Activated B cell treated with CpG ODN at 0.5 μM for 24 hours (primary cell): ENCODE measurements around the gene CRACR2A. TPM values are rescaled to one million over a fixed set of nuclear protein-coding genes. Genes with fewer than 3 reads are reported as not detected.

Experiments
- ATAC-seq: fragments of 200-7000 bp; cut with Tn5 transposase; one replicate; pipeline ENCODE4 v1.10.0; 2021; ENCODE audit warnings: low read depth, mild to moderate bottlenecking, moderate library complexity
- CTCF ChIA-PET: fragments of 350-600 bp; sonication (Branson Sonifier 250); formaldehyde crosslinking; loops from one replicate; lab custom pipeline; 2021; ENCODE audit warnings: antibody characterized with exemption; lab: Charles Lee
- POLR2A ChIA-PET: fragments of 350-600 bp; sonication (Branson Sonifier 250); formaldehyde crosslinking; loops from one replicate; lab custom pipeline; 2021; ENCODE audit warnings: antibody characterized with exemption; lab: Charles Lee
- DNase-seq: peaks from one replicate; pipeline ENCODE4 v3.0.0; 2022
- H3K27ac Mint-ChIP-seq: one replicate; pipeline ENCODE4 v1.8.0; 2020; ENCODE audit warnings: mixed read lengths
- H3K27me3 Mint-ChIP-seq: one replicate; pipeline ENCODE4 v1.8.0; 2021; ENCODE audit warnings: mixed read lengths
- H3K36me3 Mint-ChIP-seq: one replicate; pipeline ENCODE4 v1.8.0; 2021; ENCODE audit warnings: low read depth, mixed read lengths
- H3K4me1 Mint-ChIP-seq: one replicate; pipeline ENCODE4 v1.8.0; 2021; ENCODE audit warnings: mixed read lengths
- H3K4me3 Mint-ChIP-seq: one replicate; pipeline ENCODE4 v1.8.0; 2020; ENCODE audit warnings: mild to moderate bottlenecking, mixed read lengths
- H3K9me3 Mint-ChIP-seq: one replicate; pipeline ENCODE4 v1.8.0; 2020; ENCODE audit warnings: mixed read lengths
- intact Hi-C: fragments of 100-400 bp; cut with micrococcal nuclease; formaldehyde crosslinking; loops from one replicate; pipeline ENCODE4 v1.15.1; 2024
- total RNA-seq: library from RNA; stranded (reverse); gene quantifications from 2 replicates; pipeline ENCODE4 v1.2.3, GENCODE V29; 2022
- TF ChIP-seq, protein P1 (sequence below): fragments of 200-600 bp; IDR thresholded peaks from one replicate; pipeline ENCODE4 v1.8.0; 2022; ENCODE audit warnings: antibody characterized with exemption, mild to moderate bottlenecking

CRACR2A gene
- total RNA-seq, 1 donor from 2014 or later = 25.8 TPM

DNA sequence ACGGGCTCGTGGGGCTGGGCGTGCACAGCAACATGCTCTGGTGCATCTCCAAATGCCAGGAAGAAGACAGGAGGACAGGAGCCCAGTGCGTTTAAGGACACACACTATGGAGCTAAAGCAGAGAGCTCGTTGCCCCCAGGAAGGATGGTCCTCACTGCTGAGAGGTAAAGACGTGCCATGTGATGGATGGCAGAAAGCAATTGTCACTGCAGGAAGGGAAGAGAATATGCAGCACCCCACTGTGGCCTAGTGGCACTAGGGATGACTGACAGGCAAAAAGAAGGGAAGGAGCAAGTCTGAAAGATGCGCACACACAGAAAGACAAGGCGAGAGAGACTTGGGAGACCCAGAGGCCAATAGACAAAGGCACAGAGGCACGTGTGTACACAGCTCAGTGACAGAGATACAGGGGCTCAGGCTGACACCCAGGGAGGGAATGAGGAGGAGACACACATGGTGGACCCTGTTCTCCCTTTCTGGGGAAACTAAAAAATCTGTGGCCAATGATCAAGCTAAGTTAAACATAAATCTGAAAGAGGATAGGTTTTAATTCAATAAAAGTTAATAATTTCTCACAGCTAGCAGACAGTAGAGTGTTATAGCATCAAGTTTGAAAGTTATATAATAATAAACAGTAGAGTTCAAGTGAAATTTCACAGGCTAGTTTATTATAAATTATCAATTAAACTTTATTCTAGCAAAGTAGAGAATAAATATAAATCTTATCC lies 78.8 kb downstream of the CRACR2A start:
- TF ChIP-seq, protein P1, sequence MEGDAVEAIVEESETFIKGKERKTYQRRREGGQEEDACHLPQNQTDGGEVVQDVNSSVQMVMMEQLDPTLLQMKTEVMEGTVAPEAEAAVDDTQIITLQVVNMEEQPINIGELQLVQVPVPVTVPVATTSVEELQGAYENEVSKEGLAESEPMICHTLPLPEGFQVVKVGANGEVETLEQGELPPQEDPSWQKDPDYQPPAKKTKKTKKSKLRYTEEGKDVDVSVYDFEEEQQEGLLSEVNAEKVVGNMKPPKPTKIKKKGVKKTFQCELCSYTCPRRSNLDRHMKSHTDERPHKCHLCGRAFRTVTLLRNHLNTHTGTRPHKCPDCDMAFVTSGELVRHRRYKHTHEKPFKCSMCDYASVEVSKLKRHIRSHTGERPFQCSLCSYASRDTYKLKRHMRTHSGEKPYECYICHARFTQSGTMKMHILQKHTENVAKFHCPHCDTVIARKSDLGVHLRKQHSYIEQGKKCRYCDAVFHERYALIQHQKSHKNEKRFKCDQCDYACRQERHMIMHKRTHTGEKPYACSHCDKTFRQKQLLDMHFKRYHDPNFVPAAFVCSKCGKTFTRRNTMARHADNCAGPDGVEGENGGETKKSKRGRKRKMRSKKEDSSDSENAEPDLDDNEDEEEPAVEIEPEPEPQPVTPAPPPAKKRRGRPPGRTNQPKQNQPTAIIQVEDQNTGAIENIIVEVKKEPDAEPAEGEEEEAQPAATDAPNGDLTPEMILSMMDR = no peak
- Mint-ChIP-seq H3K9me3 (no peaks in the 10 kb centered on the region), H3K27me3 (no peaks in the 10 kb centered on the region), H3K36me3 (peaks cover 77% of the 10 kb centered on the region), H3K4me1 (no peaks in the 10 kb centered on the region), H3K27ac (no peak overlapping the region), H3K4me3 (no peak overlapping the region)
- DNase-seq (no peak), ATAC-seq (no peak)
- CTCF ChIA-PET = interaction anchor here (0.8 to 1.2 kb wide), 2 partner anchors 9 to 374 kb away, joined by 3 read pairs; no protein-coding TSS in a partner anchor
- intact Hi-C loops = no loop called here
- POLR2A ChIA-PET = no interaction called here

DNA sequence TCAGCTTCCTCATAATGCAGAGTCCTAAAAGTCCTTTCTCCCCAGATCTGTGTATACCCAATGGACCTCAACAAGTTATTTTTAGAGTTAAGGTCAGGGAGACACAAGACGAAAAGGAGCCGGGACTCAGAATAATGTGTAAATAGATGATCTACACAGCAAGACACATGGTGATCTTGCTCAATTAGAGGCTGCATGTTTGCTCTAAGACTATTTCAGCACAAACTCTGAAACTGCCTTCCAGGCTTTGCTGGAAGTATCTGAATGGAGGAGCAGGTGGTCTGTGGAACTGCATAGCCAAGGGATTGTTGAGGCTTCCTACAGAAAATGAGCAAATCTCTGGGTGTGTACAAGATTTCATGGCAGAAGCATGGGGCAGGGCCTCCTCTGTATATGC lies 80.8 kb downstream of the CRACR2A start:
- TF ChIP-seq, protein P1 = no peak
- peaks cover 76% of the 10 kb centered on the region for H3K36me3 Mint-ChIP-seq
- H3K4me1 Mint-ChIP-seq = no peaks in the 10 kb centered on the region
- intact Hi-C loops = no loop called here
- ChIA-PET POLR2A (no interaction called here), CTCF (no interaction called here)
- no peak overlapping the region for H3K27ac Mint-ChIP-seq
- DNase-seq (no peak), ATAC-seq (no peak)
- H3K27me3 Mint-ChIP-seq = no peaks in the 10 kb centered on the region
- no peaks in the 10 kb centered on the region for H3K9me3 Mint-ChIP-seq
- H3K4me3 Mint-ChIP-seq = no peak overlapping the region

DNA sequence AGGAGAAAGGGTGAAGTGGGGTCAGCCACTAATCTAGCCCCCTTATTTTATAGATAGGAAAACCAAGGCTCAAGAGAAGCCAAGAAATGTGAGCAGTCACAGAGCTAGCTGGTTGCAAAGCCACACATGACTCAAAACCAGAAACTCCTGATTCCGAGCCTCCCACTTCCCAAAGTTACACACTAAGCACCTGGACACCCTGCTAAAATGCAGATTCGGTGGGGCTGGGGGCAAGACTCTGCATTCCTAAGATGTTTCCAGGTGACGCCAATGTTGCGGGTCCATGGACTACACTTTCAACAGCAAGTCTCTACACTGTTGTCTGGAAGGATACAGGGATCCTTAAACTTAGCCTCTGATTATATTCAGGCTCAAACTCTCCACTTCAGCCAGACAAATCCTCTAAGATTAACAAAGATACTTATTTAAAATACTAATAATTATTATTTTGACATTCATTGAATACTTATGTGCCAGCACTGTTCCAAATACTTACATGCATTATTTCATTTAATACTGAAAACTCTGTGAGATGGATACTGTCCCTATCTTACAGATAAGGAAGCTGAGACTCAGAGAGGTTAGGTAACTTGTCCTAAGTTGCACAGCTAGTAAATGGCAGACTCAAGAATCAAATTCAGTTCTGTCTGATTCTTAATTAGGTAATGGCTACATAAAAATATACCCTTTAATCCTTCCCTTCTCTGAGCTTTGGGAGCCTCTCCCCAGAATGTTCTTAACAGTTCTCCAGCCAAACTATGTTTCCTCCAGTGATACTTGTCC lies 81.4 kb downstream of the CRACR2A start:
- H3K27ac Mint-ChIP-seq = no peak overlapping the region
- ATAC-seq = no peak
- no peaks in the 10 kb centered on the region for H3K4me1 Mint-ChIP-seq
- peaks cover 76% of the 10 kb centered on the region for H3K36me3 Mint-ChIP-seq
- DNase-seq = no peak
- intact Hi-C loops = no loop called here
- POLR2A ChIA-PET = no interaction called here
- H3K4me3 Mint-ChIP-seq = no peak overlapping the region
- CTCF ChIA-PET = no interaction called here
- no peaks in the 10 kb centered on the region for H3K9me3 Mint-ChIP-seq
- no peaks in the 10 kb centered on the region for H3K27me3 Mint-ChIP-seq
- TF ChIP-seq, protein P1 = no peak

DNA sequence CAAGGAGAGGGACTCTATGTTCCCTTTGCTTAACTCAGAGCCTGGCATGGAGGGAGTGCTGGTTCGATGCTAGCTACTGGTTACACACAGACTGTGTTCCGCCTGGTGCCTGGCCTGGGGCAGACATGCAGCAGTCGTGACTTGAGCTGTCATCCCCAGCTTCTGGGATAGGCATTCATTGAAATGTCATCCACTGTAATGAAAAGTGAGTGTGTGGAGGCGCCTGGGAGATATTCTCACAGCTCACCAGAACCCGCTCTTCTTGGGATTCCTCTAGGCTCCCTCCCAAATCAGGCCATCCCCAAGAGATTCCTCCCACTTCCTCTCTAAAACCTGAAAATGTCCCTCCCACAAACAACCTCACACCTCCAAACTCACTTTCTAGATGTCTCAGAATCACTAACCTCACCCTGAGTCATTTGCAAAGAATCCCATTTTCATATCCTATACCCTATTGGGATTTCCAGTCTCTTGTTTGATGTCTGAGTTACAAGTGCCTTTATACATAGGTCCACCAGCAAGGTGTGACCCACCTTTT lies 82.8 kb downstream of the CRACR2A start:
- Mint-ChIP-seq H3K27ac (no peak overlapping the region), H3K4me1 (no peaks in the 10 kb centered on the region), H3K36me3 (peaks cover 78% of the 10 kb centered on the region), H3K27me3 (no peaks in the 10 kb centered on the region), H3K4me3 (no peak overlapping the region), H3K9me3 (no peaks in the 10 kb centered on the region)
- TF ChIP-seq, protein P1 = no peak
- ChIA-PET CTCF (no interaction called here), POLR2A (no interaction called here)
- DNase-seq = no peak
- no peak for ATAC-seq
- intact Hi-C loops = no loop called here

DNA sequence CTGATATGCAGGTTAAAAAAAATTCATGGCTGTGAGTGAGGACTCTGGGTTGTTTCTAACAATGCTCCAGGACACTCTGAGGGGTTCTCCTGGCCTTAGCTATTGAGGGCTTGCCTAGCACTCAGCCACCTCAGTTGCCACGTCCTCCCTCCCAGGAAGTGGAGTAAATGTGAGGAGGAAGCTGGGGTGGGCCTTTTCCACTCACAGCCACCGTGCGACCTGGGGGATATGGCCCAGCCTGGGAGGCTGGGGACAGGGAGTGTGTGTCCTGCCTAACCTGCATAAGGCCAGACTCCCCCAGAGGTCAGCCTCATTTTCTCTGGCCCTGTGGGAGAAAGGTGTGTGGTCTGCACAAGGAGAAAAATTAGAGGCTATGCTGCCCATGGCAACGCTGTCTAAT lies 83.3 kb downstream of the CRACR2A start:
- H3K36me3 Mint-ChIP-seq = peaks cover 84% of the 10 kb centered on the region

More for the DNA sequence above, 83.3 kb downstream of the CRACR2A start:
- intact Hi-C loops = no loop called here
- H3K4me1 Mint-ChIP-seq = no peaks in the 10 kb centered on the region
- no peak overlapping the region for H3K27ac Mint-ChIP-seq
- H3K4me3 Mint-ChIP-seq = no peak overlapping the region
- DNase-seq (no peak), ATAC-seq (no peak)
- no peaks in the 10 kb centered on the region for H3K27me3 Mint-ChIP-seq
- no peaks in the 10 kb centered on the region for H3K9me3 Mint-ChIP-seq
- CTCF ChIA-PET = no interaction called here
- TF ChIP-seq, protein P1 = no peak
- POLR2A ChIA-PET = no interaction called here
